GM12878 (cell line): ENCODE measurements around the gene PKMYT1. TPM values are rescaled to one million over a fixed set of nuclear protein-coding genes. Genes with fewer than 3 reads are reported as not detected.

ENCODE experiments used
- DPF2 ChIP-seq: fragments of 450-650 bp; IDR thresholded peaks from 2 replicates; pipeline ENCODE4 v1.6.1; 2017; ENCODE audit warnings: mild to moderate bottlenecking
- JUND ChIP-seq: IDR thresholded peaks from 2 replicates; pipeline ENCODE4 v1.6.1; 2012; ENCODE audit warnings: low read depth, mild to moderate bottlenecking, low read length, improper control_type of control experiment, moderate library complexity
- NFIC ChIP-seq: IDR thresholded peaks from 2 replicates; pipeline ENCODE4 v1.6.1; 2012; ENCODE audit warnings: low read depth, mild to moderate bottlenecking, inconsistent platforms, low read length, moderate library complexity
- polyA plus RNA-seq, 11 experiments: library from polyadenylated mRNA; depleted of rRNA in 4 of 11; unstranded in 6 of 11; stranded (reverse) in 5 of 11; fragments of >200 nt; fragmentation: Nextera tagmentation in 4 of 11; fragmentation: Illumina TruSeq in 1 of 11; extraction: Ambion mirVana in 4 of 11; extraction: Trizol in 1 of 11; gene quantifications; 1 replicate in 1 of 11; 2 replicates in 10 of 11; pipeline versions ENCODE4 v1.2.1 to v1.2.3, GENCODE V29; 2011 to 2016; ENCODE audit warnings: inconsistent platforms in 2 of 11, missing spikeins in 2 of 11, low read depth in 1 of 11
- total RNA-seq, 4 experiments: library from RNA; depleted of rRNA in 3 of 4; stranded (reverse); fragments of >200 nt in 3 of 4; fragmentation: Illumina TruSeq in 1 of 4; extraction: Trizol in 1 of 4; gene quantifications; 2 replicates each; pipeline versions ENCODE4 v1.2.1 to v1.2.3, GENCODE V29; 2013 to 2021
- TF ChIP-seq, protein P1 (sequence below): IDR thresholded peaks from 2 replicates; pipeline ENCODE4 v1.6.1; 2012; ENCODE audit warnings: improper control_type of control experiment, low read depth, low read length; ENCODE audit not compliant: insufficient replicate concordance
- TF ChIP-seq, protein P2 (sequence below): fragments of 450-650 bp; formaldehyde crosslinking; IDR thresholded peaks from 2 replicates; pipeline ENCODE4 v1.4.0; 2022; ENCODE audit warnings: mild to moderate bottlenecking, moderate library complexity

Gene PKMYT1
- total and polyA plus RNA-seq, 10 of the 15 experiments (the other 5 are each of a cell fraction or from before 2014, with no cell fraction given), result 4.6 to 101 (median 29.9) TPM

DNA sequence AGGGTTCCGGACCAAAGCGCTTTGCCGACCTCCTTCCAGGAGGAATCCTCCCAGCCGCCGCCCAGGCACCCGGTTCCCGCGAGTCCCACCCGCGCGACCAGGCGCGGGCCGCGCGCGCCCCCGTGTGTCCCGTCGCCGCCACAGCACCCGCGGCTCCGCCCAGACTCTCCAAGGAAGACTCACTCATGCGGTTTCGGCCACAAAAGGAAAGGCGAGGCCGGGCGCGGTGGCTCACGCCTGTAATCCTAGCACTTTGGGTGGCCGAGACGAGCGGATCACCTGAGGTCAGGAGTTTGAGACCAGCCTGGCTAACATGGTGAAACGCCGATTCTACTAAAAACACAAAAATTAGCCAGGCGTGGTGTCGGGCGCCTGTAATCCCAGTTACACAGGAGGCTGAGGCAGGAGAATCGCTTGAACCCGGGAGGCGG, 3.5 kb upstream of the PKMYT1 start (continued):
- TF ChIP-seq, protein P1, sequence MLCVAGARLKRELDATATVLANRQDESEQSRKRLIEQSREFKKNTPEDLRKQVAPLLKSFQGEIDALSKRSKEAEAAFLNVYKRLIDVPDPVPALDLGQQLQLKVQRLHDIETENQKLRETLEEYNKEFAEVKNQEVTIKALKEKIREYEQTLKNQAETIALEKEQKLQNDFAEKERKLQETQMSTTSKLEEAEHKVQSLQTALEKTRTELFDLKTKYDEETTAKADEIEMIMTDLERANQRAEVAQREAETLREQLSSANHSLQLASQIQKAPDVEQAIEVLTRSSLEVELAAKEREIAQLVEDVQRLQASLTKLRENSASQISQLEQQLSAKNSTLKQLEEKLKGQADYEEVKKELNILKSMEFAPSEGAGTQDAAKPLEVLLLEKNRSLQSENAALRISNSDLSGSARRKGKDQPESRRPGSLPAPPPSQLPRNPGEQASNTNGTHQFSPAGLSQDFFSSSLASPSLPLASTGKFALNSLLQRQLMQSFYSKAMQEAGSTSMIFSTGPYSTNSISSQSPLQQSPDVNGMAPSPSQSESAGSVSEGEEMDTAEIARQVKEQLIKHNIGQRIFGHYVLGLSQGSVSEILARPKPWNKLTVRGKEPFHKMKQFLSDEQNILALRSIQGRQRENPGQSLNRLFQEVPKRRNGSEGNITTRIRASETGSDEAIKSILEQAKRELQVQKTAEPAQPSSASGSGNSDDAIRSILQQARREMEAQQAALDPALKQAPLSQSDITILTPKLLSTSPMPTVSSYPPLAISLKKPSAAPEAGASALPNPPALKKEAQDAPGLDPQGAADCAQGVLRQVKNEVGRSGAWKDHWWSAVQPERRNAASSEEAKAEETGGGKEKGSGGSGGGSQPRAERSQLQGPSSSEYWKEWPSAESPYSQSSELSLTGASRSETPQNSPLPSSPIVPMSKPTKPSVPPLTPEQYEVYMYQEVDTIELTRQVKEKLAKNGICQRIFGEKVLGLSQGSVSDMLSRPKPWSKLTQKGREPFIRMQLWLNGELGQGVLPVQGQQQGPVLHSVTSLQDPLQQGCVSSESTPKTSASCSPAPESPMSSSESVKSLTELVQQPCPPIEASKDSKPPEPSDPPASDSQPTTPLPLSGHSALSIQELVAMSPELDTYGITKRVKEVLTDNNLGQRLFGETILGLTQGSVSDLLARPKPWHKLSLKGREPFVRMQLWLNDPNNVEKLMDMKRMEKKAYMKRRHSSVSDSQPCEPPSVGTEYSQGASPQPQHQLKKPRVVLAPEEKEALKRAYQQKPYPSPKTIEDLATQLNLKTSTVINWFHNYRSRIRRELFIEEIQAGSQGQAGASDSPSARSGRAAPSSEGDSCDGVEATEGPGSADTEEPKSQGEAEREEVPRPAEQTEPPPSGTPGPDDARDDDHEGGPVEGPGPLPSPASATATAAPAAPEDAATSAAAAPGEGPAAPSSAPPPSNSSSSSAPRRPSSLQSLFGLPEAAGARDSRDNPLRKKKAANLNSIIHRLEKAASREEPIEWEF, result no peak
- TF ChIP-seq JUND, result no peak
- TF ChIP-seq, protein P2, sequence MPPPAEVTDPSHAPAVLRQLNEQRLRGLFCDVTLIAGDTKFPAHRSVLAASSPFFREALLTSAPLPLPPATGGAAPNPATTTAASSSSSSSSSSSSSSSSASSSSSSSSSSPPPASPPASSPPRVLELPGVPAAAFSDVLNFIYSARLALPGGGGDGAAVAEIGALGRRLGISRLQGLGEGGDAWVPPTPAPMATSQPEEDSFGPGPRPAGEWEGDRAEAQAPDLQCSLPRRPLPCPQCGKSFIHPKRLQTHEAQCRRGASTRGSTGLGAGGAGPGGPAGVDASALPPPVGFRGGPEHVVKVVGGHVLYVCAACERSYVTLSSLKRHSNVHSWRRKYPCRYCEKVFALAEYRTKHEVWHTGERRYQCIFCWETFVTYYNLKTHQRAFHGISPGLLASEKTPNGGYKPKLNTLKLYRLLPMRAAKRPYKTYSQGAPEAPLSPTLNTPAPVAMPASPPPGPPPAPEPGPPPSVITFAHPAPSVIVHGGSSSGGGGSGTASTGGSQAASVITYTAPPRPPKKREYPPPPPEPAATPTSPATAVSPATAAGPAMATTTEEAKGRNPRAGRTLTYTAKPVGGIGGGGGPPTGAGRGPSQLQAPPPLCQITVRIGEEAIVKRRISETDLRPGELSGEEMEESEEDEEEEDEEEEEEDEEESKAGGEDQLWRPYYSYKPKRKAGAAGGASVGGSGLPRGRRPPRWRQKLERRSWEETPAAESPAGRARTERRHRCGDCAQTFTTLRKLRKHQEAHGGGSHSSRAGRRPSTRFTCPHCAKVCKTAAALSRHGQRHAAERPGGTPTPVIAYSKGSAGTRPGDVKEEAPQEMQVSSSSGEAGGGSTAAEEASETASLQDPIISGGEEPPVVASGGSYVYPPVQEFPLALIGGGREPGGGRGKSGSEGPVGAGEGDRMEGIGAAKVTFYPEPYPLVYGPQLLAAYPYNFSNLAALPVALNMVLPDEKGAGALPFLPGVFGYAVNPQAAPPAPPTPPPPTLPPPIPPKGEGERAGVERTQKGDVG, result no peak
- TF ChIP-seq DPF2, result peak; percentile 19; the same call in 1 of the 2 replicates
- TF ChIP-seq NFIC, result no peak
